B cell (primary cell): ENCODE data around the gene HSPA12B. TPM values are rescaled to one million over a fixed set of nuclear protein-coding genes. Genes with fewer than 3 reads are reported as not detected.

Experiments used
- ATAC-seq: fragments of 200-7000 bp; cut with Tn5 transposase; one replicate; pipeline ENCODE4 v1.10.0; 2021; ENCODE audit warnings: low read depth, mild to moderate bottlenecking, moderate number of reproducible peaks, moderate library complexity
- CTCF ChIA-PET: fragments of 350-600 bp; sonication (Branson Sonifier 250); formaldehyde crosslinking; loops from one replicate; lab custom pipeline; 2021; ENCODE audit warnings: antibody characterized with exemption, inconsistent platforms; lab: Charles Lee
- POLR2A ChIA-PET: fragments of 350-600 bp; sonication (Branson Sonifier 250); formaldehyde crosslinking; loops from one replicate; lab custom pipeline; 2021; ENCODE audit warnings: antibody characterized with exemption; lab: Charles Lee
- DNase-seq: peaks from one replicate; pipeline ENCODE4 v3.0.0; 2013
- H2AFZ ChIP-seq: 2 replicates; pipeline ENCODE4 v1.6.1; 2012; ENCODE audit warnings: mild to moderate bottlenecking, low read depth, low read length; ENCODE audit not compliant: insufficient read depth, poor library complexity, severe bottlenecking
- H3K27ac ChIP-seq, 2 donors: 1 replicate in 1 of 2; 2 replicates in 1 of 2; pipeline ENCODE4 v1.5.1; 2012 to 2013; ENCODE audit warnings: low read length in 2 of 2, mild to moderate bottlenecking in 2 of 2, moderate library complexity in 1 of 2
- H3K27me3 ChIP-seq, 4 experiments: fragments of 200-600 bp in 1 of 4; sonication (generic) in 1 of 4; replicated peaks in 1 of 4; 1 replicate in 2 of 4; 2 replicates in 2 of 4; pipeline versions ENCODE4 v1.6.1 to v1.7.0; 2013 to 2016; ENCODE audit warnings: low read length in 3 of 4, mild to moderate bottlenecking in 2 of 4, mixed read lengths in 1 of 4, moderate library complexity in 1 of 4; ENCODE audit not compliant: insufficient read depth in 4 of 4, control insufficient read depth in 3 of 4; ENCODE audit errors: control extremely low read depth in 1 of 4
- H3K36me3 ChIP-seq, 2 experiments: replicated peaks in 1 of 2; 1 replicate in 1 of 2; 2 replicates in 1 of 2; pipeline versions ENCODE4 v1.6.1 to v1.7.1; 2013; ENCODE audit warnings: low read length in 1 of 2; ENCODE audit not compliant: insufficient read depth in 2 of 2, control insufficient read depth in 1 of 2; ENCODE audit errors: control extremely low read depth in 1 of 2, extremely low read depth in 1 of 2
- H3K4me1 ChIP-seq, 2 donors: fragments of 200-600 bp in 1 of 2; sonication (generic) in 1 of 2; 1 replicate in 1 of 2; 2 replicates in 1 of 2; pipeline versions ENCODE4 v1.5.1 to v1.6.1; 2013 to 2017; ENCODE audit warnings: low read length in 2 of 2; ENCODE audit not compliant: control insufficient read depth in 2 of 2, insufficient read depth in 2 of 2
- H3K4me2 ChIP-seq: replicated peaks from 2 replicates; pipeline ENCODE3; 2012; ENCODE audit warnings: mild to moderate bottlenecking, low read depth, low read length; ENCODE audit not compliant: poor library complexity, severe bottlenecking
- H3K4me3 ChIP-seq, 5 experiments: fragments of 200-600 bp in 1 of 5; sonication (generic) in 1 of 5; 1 replicate in 3 of 5; 2 replicates in 2 of 5; pipeline versions ENCODE4 v1.5.1 to v1.7.0; 2011 to 2016; ENCODE audit warnings: low read length in 4 of 5, mild to moderate bottlenecking in 4 of 5, low read depth in 2 of 5, control low read depth in 1 of 5, moderate library complexity in 1 of 5; ENCODE audit not compliant: insufficient read depth in 1 of 5; ENCODE audit errors: control extremely low read depth in 1 of 5, extremely low read depth in 1 of 5
- H3K79me2 ChIP-seq: fragments of 200-600 bp; sonication (generic); one replicate; pipeline ENCODE4 v1.6.0; 2016; ENCODE audit warnings: low read length; ENCODE audit not compliant: control insufficient read depth, insufficient read depth
- H3K9ac ChIP-seq: fragments of 200-600 bp; sonication (generic); 2 replicates; pipeline ENCODE4 v1.6.1; 2017; ENCODE audit warnings: mild to moderate bottlenecking, low read length, moderate library complexity
- H3K9me3 ChIP-seq, 3 donors: one replicate each; pipeline versions ENCODE4 v1.6.1 to v1.7.1; 2013; ENCODE audit warnings: low read length in 2 of 3; ENCODE audit not compliant: control insufficient read depth in 2 of 3, insufficient read depth in 1 of 3; ENCODE audit errors: control extremely low read depth in 1 of 3
- H4K20me1 ChIP-seq: 2 replicates; pipeline ENCODE4 v1.6.0; 2012; ENCODE audit warnings: mild to moderate bottlenecking, low read length; ENCODE audit not compliant: insufficient read depth, control insufficient read depth, poor library complexity, severe bottlenecking
- H3K27ac Mint-ChIP-seq: one replicate; pipeline ENCODE4 v1.8.0; 2021; ENCODE audit warnings: mixed read lengths
- H3K27me3 Mint-ChIP-seq: one replicate; pipeline ENCODE4 v1.8.0; 2021; ENCODE audit warnings: mixed read lengths
- H3K4me1 Mint-ChIP-seq: one replicate; pipeline ENCODE4 v1.8.0; 2021; ENCODE audit warnings: mixed read lengths
- H3K4me3 Mint-ChIP-seq: one replicate; pipeline ENCODE4 v1.8.0; 2021; ENCODE audit warnings: mixed read lengths
- H3K9me3 Mint-ChIP-seq: one replicate; pipeline ENCODE4 v1.8.0; 2022; ENCODE audit warnings: mixed read lengths; ENCODE audit not compliant: insufficient read depth
- EZH2 ChIP-seq: IDR thresholded peaks from 2 replicates; pipeline ENCODE4 v1.6.1; 2012; ENCODE audit warnings: borderline replicate concordance, low read depth, mild to moderate bottlenecking, moderate library complexity, low read length; ENCODE audit not compliant: insufficient read depth, poor library complexity, severe bottlenecking
- WGBS: methylation state at CpG from one replicate; pipeline ENCODE4 v1.1.5; 2013; ENCODE audit warnings: missing lambda C conversion rate; ENCODE audit not compliant: insufficient coverage; 5-methylcytosine and 5-hydroxymethylcytosine counted together
- intact Hi-C: fragments of 100-400 bp; cut with micrococcal nuclease; formaldehyde crosslinking; loops from one replicate; pipeline ENCODE4 v1.10.0; 2022
- polyA plus RNA-seq: library from polyadenylated mRNA; depleted of rRNA; stranded (reverse); fragments of >200 nt; gene quantifications from 2 replicates; pipeline ENCODE4 v1.2.3, GENCODE V29; 2012
- total RNA-seq, 2 donors: library from RNA; stranded (reverse); fragments of 120-200 nt in 1 of 2; gene quantifications; 1 replicate in 1 of 2; 2 replicates in 1 of 2; pipeline versions ENCODE4 v1.2.3 to v1.2.4, GENCODE V29; 2013 to 2022
- TF ChIP-seq, protein P1 (sequence below): fragments of 200-600 bp; IDR thresholded peaks from one replicate; pipeline ENCODE4 v1.8.0; 2022; ENCODE audit warnings: antibody characterized with exemption, mild to moderate bottlenecking

Gene HSPA12B
- total and polyA plus RNA-seq, 2 donors (not counting 1 experiment from before 2014, with no cell fraction given): not detected

DNA sequence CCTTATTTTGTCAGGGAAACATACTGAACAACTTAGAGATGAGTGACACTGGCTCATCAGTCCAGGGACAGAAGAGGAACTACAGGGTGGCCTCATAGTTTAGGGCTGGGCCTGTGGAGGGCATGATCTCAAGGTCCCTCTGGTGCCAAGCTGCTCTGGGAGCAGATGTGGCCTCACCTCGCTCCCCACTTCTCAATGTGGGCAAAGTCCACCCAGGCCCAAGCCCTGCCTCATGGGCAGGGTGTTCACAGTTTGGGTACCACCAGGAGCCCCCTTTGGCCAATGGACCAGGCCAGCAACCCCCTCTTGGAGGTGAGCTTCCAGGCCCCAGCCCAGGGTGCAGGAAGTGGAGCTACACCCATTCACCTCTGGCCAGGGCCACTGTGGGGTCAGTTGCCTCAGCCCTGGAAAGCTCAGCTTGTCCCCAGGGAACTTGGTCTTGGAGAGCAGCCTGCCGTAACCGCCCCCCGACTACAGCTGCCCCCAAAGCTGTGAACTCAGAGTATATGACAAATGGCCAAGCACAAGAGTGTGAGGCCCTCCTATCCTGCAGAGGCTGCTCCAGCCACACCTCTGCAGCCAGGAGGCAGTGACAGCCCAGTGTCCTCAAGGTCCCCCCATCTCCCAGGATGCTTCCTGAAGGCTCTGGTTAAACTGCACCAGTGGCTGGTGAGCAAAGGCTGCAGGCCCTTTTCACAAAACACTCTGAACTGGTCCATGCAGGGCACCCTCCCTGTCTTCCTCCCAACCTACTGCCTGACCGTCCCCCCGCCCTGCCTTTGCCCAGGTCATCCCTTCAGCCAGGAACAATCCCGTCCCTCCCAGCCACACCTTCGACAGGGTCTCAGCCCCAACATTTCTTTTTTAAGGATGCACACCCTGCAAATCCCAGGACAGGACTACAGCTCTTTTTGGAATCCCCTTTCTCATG lies 31.5 kb downstream of the HSPA12B start:
- CTCF ChIA-PET: no interaction called here
- peaks cover 34% of the 10 kb centered on the region for H3K4me1 Mint-ChIP-seq
- WGBS: 87% methylated on average over 7 of the region's 8 CpGs
- Histone ChIP-seq H2AFZ (no peak overlapping the region), H3K27me3 (no peaks in the 10 kb centered on the region), H3K27ac (no peak overlapping the region), H3K4me2 (no peak overlapping the region), H3K9ac (no peak overlapping the region), H3K4me3 (no peak overlapping the region), H3K4me1 (peaks cover 16 to 39% of the 10 kb centered on the region in 2 donors), H4K20me1 (no peaks in the 10 kb centered on the region), H3K36me3 (peaks cover 0 to 2% of the 10 kb centered on the region in 2 experiments), H3K79me2 (peaks cover 21% of the 10 kb centered on the region), H3K9me3 (peaks cover 0 to 4% (median 0%) of the 10 kb centered on the region in 3 donors)
- H3K4me3 Mint-ChIP-seq: no peak overlapping the region
- ATAC-seq (no peak), DNase-seq (no peak)
- H3K27ac Mint-ChIP-seq: no peak overlapping the region
- H3K27me3 Mint-ChIP-seq: no peaks in the 10 kb centered on the region
- TF ChIP-seq, protein P1, sequence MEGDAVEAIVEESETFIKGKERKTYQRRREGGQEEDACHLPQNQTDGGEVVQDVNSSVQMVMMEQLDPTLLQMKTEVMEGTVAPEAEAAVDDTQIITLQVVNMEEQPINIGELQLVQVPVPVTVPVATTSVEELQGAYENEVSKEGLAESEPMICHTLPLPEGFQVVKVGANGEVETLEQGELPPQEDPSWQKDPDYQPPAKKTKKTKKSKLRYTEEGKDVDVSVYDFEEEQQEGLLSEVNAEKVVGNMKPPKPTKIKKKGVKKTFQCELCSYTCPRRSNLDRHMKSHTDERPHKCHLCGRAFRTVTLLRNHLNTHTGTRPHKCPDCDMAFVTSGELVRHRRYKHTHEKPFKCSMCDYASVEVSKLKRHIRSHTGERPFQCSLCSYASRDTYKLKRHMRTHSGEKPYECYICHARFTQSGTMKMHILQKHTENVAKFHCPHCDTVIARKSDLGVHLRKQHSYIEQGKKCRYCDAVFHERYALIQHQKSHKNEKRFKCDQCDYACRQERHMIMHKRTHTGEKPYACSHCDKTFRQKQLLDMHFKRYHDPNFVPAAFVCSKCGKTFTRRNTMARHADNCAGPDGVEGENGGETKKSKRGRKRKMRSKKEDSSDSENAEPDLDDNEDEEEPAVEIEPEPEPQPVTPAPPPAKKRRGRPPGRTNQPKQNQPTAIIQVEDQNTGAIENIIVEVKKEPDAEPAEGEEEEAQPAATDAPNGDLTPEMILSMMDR: no peak
- TF ChIP-seq EZH2: no peak
- POLR2A ChIA-PET: interaction anchor here (0.5 kb wide), 1 partner anchor 119 kb away, joined by 4 read pairs; no protein-coding TSS in a partner anchor
- no peaks in the 10 kb centered on the region for H3K9me3 Mint-ChIP-seq
- intact Hi-C loops: no loop called here

DNA sequence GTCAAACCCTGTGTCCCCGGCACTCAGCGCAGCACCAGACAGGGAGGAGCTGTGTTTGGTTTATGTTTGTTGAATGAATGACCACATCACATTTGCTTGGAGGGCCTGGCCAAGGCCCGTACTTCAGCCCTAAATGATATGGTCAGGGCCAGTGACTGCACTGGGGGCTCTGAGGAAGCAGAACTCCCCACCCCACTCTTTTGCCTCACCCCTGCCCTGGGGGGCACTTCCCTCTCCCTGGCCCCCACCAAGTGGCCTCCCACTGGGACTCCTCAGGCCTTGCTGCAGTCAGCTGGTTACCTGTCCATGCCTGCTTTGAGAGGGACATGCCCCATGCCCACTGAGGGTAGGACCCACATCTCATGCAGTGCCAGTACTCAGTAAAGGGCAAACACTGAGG lies 32.2 kb downstream of the HSPA12B start:
- Histone ChIP-seq H3K27me3 (no peaks in the 10 kb centered on the region), H3K36me3 (peaks cover 0 to 2% of the 10 kb centered on the region in 2 experiments), H4K20me1 (no peaks in the 10 kb centered on the region), H3K27ac (no peak overlapping the region), H2AFZ (no peak overlapping the region), H3K4me2 (no peak overlapping the region), H3K79me2 (peaks cover 14% of the 10 kb centered on the region), H3K9ac (no peak overlapping the region), H3K9me3 (peaks cover 0 to 4% (median 0%) of the 10 kb centered on the region in 3 donors), H3K4me1 (peaks cover 17 to 43% of the 10 kb centered on the region in 2 donors), H3K4me3 (no peak overlapping the region)
- H3K4me1 Mint-ChIP-seq: peaks cover 37% of the 10 kb centered on the region
- ATAC-seq (no peak), DNase-seq (no peak)
- no peak overlapping the region for H3K27ac Mint-ChIP-seq
- 95% methylated on average over 2 of the region's 3 CpGs for WGBS
- intact Hi-C loops: loop anchor here (5.0 kb wide), 2 partner anchors 318 to 717 kb away; partner anchors contain the start of gene MRPS26
- TF ChIP-seq, protein P1: no peak
- no peak for TF ChIP-seq EZH2
- POLR2A ChIA-PET: no interaction called here
- no peaks in the 10 kb centered on the region for H3K27me3 Mint-ChIP-seq
- H3K9me3 Mint-ChIP-seq: no peaks in the 10 kb centered on the region
- CTCF ChIA-PET: interaction anchor here (4.8 kb wide), 1 partner anchor 11 kb away, joined by 47 read pairs; no protein-coding TSS in a partner anchor
- H3K4me3 Mint-ChIP-seq: no peak overlapping the region
